Neural cell (in vitro differentiated cells): ENCODE data around the gene RCC1. TPM values are rescaled to one million over a fixed set of nuclear protein-coding genes. Genes with fewer than 3 reads are reported as not detected.

Experiments used
- H2AFZ ChIP-seq: fragments of 200-600, 300-800 bp; sonication (generic), shearing (Covaris generic); 2 replicates; pipeline ENCODE4 v1.6.0; 2014; ENCODE audit warnings: low read depth, mild to moderate bottlenecking, antibody characterized with exemption, low read length, moderate library complexity
- H3F3A ChIP-seq: fragments of 200-600 bp; shearing (Covaris generic); 2 replicates; pipeline ENCODE4 v1.6.1; 2016; ENCODE audit warnings: mild to moderate bottlenecking, moderate library complexity, mixed read lengths, antibody characterized with exemption, low read length; ENCODE audit not compliant: insufficient read depth, poor library complexity, severe bottlenecking
- H3K27ac ChIP-seq: fragments of 200-600, 300-800 bp; sonication (generic), shearing (Covaris generic); 2 replicates; pipeline ENCODE4 v1.5.1; 2014; ENCODE audit warnings: mild to moderate bottlenecking, low read length, moderate library complexity
- H3K27me3 ChIP-seq: fragments of 300-800, 200-600 bp; sonication (generic), shearing (Covaris generic); 2 replicates; pipeline ENCODE4 v1.6.0; 2014; ENCODE audit warnings: mild to moderate bottlenecking, low read depth, low read length, moderate library complexity; ENCODE audit not compliant: insufficient read depth
- H3K36me3 ChIP-seq: fragments of 300-800, 200-600 bp; sonication (generic), shearing (Covaris generic); 2 replicates; pipeline ENCODE4 v1.5.1; 2014; ENCODE audit warnings: mild to moderate bottlenecking, antibody characterized with exemption, low read length, moderate library complexity; ENCODE audit not compliant: insufficient read depth
- H3K4me2 ChIP-seq: fragments of 300-800, 200-600 bp; sonication (generic), shearing (Covaris generic); 2 replicates; pipeline ENCODE4 v1.6.0; 2014; ENCODE audit warnings: mild to moderate bottlenecking, low read length
- H3K4me3 ChIP-seq: fragments of 300-800, 200-600 bp; sonication (generic), shearing (Covaris generic); 2 replicates; pipeline ENCODE4 v1.5.1; 2014; ENCODE audit warnings: mild to moderate bottlenecking, low read length, moderate library complexity
- H3K79me2 ChIP-seq: fragments of 200-600 bp; shearing (Covaris generic); replicated peaks from 2 replicates; pipeline ENCODE4 v1.6.0; 2014; ENCODE audit warnings: mild to moderate bottlenecking, low read length, moderate library complexity; ENCODE audit not compliant: insufficient read depth
- H3K9ac ChIP-seq: fragments of 300-800, 200-600 bp; sonication (generic), shearing (Covaris generic); 2 replicates; pipeline ENCODE4 v1.6.1; 2016; ENCODE audit warnings: mild to moderate bottlenecking, low read length, mixed read lengths
- H3K9me2 ChIP-seq: fragments of 200-600 bp; shearing (Covaris generic); 2 replicates; pipeline ENCODE4 v1.6.1; 2016; ENCODE audit warnings: mild to moderate bottlenecking, low read length, mixed read lengths; ENCODE audit not compliant: insufficient read depth
- H3K9me3 ChIP-seq: fragments of 200-600, 300-800 bp; sonication (generic), shearing (Covaris generic); 2 replicates; pipeline ENCODE4 v1.6.1; 2016; ENCODE audit warnings: mild to moderate bottlenecking, mixed run types, low read length, moderate library complexity, mixed read lengths
- H4K20me1 ChIP-seq: fragments of 200-600 bp; shearing (Covaris generic); 2 replicates; pipeline ENCODE4 v1.6.1; 2016; ENCODE audit warnings: mild to moderate bottlenecking, mixed run types; ENCODE audit not compliant: insufficient read depth
- EP300 ChIP-seq: fragments of 450-650 bp; conservative IDR thresholded peaks from 2 replicates; pipeline ENCODE4 v1.6.1; 2014; ENCODE audit warnings: antibody characterized with exemption, mild to moderate bottlenecking, moderate library complexity; ENCODE audit not compliant: poor library complexity, severe bottlenecking
- EZH2 ChIP-seq: fragments of 200-600, 300-800 bp; shearing (Covaris generic), sonication (generic); IDR thresholded peaks from 2 replicates; pipeline ENCODE4 v1.6.1; 2014; ENCODE audit warnings: antibody characterized with exemption, low read length, borderline replicate concordance, mild to moderate bottlenecking; ENCODE audit not compliant: insufficient read depth, poor library complexity, severe bottlenecking
- MXI1 ChIP-seq: fragments of 450-650 bp; conservative IDR thresholded peaks from 2 replicates; pipeline ENCODE4 v1.6.1; 2014; ENCODE audit warnings: antibody characterized with exemption, mild to moderate bottlenecking; ENCODE audit not compliant: poor library complexity, severe bottlenecking
- POLR2AphosphoS5 ChIP-seq: IDR thresholded peaks from 2 replicates; pipeline ENCODE4 v1.6.1; 2012
- RAD21 ChIP-seq: fragments of 450-650 bp; conservative IDR thresholded peaks from 2 replicates; pipeline ENCODE4 v1.6.1; 2014; ENCODE audit warnings: antibody characterized with exemption, mild to moderate bottlenecking, moderate library complexity
- SMC3 ChIP-seq: fragments of 450-650 bp; conservative IDR thresholded peaks from 2 replicates; pipeline ENCODE4 v1.6.1; 2014; ENCODE audit warnings: antibody characterized with exemption, mild to moderate bottlenecking, moderate library complexity; ENCODE audit not compliant: poor library complexity
- TAF1 ChIP-seq: IDR thresholded peaks from 2 replicates; pipeline ENCODE4 v1.6.1; 2012; ENCODE audit warnings: low read depth
- polyA plus RNA-seq: library from polyadenylated mRNA; depleted of rRNA; stranded (reverse); fragments of >200 nt; gene quantifications from 2 replicates; pipeline ENCODE4 v1.2.3, GENCODE V29; 2014
- TF ChIP-seq, protein P1 (sequence below): IDR thresholded peaks from 2 replicates; pipeline ENCODE4 v1.6.1; 2012; ENCODE audit warnings: borderline replicate concordance
- TF ChIP-seq, protein P2 (sequence below): fragments of 450-650 bp; IDR thresholded peaks from 2 replicates; pipeline ENCODE4 v1.5.1; 2014; ENCODE audit warnings: antibody characterized with exemption, mild to moderate bottlenecking, moderate library complexity; ENCODE audit not compliant: poor library complexity, severe bottlenecking

RCC1 gene
- polyA plus RNA-seq, 1 donor from 2014 or later = 13.1 TPM

- Histone ChIP-seq H3K27me3 (no peaks in the 10 kb centered on the region), H3K9me3 (no peaks in the 10 kb centered on the region), H3K9me2 (no peaks in the 10 kb centered on the region), H3F3A (no peaks in the 10 kb centered on the region), H3K27ac (peak overlapping the region; percentile 63), H4K20me1 (no peaks in the 10 kb centered on the region), H3K9ac (peak overlapping the region; percentile 79), H3K79me2 (peaks cover 14% of the 10 kb centered on the region), H2AFZ (peak overlapping the region; percentile 38), H3K4me2 (peak overlapping the region; percentile 39), H3K36me3 (no peaks in the 10 kb centered on the region), H3K4me3 (peak overlapping the region; percentile 83)
- TF ChIP-seq MXI1 = no peak
- TF ChIP-seq, protein P1, sequence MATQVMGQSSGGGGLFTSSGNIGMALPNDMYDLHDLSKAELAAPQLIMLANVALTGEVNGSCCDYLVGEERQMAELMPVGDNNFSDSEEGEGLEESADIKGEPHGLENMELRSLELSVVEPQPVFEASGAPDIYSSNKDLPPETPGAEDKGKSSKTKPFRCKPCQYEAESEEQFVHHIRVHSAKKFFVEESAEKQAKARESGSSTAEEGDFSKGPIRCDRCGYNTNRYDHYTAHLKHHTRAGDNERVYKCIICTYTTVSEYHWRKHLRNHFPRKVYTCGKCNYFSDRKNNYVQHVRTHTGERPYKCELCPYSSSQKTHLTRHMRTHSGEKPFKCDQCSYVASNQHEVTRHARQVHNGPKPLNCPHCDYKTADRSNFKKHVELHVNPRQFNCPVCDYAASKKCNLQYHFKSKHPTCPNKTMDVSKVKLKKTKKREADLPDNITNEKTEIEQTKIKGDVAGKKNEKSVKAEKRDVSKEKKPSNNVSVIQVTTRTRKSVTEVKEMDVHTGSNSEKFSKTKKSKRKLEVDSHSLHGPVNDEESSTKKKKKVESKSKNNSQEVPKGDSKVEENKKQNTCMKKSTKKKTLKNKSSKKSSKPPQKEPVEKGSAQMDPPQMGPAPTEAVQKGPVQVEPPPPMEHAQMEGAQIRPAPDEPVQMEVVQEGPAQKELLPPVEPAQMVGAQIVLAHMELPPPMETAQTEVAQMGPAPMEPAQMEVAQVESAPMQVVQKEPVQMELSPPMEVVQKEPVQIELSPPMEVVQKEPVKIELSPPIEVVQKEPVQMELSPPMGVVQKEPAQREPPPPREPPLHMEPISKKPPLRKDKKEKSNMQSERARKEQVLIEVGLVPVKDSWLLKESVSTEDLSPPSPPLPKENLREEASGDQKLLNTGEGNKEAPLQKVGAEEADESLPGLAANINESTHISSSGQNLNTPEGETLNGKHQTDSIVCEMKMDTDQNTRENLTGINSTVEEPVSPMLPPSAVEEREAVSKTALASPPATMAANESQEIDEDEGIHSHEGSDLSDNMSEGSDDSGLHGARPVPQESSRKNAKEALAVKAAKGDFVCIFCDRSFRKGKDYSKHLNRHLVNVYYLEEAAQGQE = no peak
- TF ChIP-seq, protein P2, sequence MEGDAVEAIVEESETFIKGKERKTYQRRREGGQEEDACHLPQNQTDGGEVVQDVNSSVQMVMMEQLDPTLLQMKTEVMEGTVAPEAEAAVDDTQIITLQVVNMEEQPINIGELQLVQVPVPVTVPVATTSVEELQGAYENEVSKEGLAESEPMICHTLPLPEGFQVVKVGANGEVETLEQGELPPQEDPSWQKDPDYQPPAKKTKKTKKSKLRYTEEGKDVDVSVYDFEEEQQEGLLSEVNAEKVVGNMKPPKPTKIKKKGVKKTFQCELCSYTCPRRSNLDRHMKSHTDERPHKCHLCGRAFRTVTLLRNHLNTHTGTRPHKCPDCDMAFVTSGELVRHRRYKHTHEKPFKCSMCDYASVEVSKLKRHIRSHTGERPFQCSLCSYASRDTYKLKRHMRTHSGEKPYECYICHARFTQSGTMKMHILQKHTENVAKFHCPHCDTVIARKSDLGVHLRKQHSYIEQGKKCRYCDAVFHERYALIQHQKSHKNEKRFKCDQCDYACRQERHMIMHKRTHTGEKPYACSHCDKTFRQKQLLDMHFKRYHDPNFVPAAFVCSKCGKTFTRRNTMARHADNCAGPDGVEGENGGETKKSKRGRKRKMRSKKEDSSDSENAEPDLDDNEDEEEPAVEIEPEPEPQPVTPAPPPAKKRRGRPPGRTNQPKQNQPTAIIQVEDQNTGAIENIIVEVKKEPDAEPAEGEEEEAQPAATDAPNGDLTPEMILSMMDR = no peak
These were observed 11.8 kb downstream of the RCC1 start for GRCh38 chr1:28517649-28517999.

DNA sequence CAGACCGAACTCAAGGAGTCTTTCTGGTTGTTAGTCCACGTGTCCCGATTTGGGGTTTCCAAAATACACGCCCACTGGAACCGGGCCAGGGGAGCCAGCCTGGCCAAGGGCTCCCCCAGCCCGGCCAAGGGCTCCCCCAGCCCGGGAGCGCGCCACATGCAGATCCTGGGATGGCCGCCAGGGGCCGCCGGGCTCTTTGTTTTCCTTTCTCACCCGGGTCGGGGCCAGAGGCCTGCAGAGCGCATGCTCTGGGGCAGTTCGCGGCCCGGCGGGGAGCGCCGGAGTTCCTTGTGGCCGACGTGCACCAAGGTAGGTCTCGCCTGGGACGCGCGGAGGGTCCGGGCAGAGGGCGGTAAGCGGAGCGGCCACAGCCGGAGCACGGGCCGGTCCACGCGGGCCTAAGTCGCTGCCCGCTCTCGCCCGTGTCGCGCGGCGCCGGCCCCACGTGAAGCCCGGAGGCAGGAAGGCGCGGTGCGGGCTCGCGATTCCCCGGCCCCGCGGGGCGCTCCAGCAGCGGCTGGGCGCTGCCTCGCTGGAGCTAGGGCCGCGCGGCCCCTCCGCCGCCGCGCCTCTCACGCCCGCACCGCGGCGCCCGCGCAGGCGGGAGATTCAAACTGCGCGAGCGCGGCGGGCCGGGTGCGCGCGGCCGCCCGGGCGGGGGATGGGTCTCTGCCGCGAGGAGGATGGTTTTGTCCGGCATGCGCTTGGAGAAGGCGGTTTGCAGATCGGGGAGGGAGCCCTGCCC, 12.3 kb downstream of the RCC1 start:
- Histone ChIP-seq H3K27me3 (no peaks in the 10 kb centered on the region), H3K79me2 (peaks cover 14% of the 10 kb centered on the region), H3K36me3 (no peaks in the 10 kb centered on the region), H3K9me3 (no peaks in the 10 kb centered on the region), H3F3A (no peaks in the 10 kb centered on the region), H3K9ac (peak overlapping the region; percentile 79), H3K4me3 (peak overlapping the region; percentile 83), H3K4me2 (peak overlapping the region; percentile 95), H2AFZ (peak overlapping the region; percentile 38), H3K9me2 (no peaks in the 10 kb centered on the region), H4K20me1 (no peaks in the 10 kb centered on the region), H3K27ac (peak overlapping the region; percentile 63)
- TF ChIP-seq POLR2AphosphoS5 (peak; percentile 78), EP300 (peak; percentile 68), RAD21 (peak; percentile 85), TAF1 (peak; percentile 42), MXI1 (peak; percentile 99), SMC3 (peak; percentile 90), EZH2 (no peak)
- TF ChIP-seq, protein P1 = no peak
- TF ChIP-seq, protein P2 = peak; percentile 99
